HFF-Myc (cell line): ENCODE measurements around the gene ITIH5.

Source experiments
- DNase-seq: peaks from one replicate; pipeline ENCODE4 v3.0.0-alpha.2; 2011; ENCODE audit warnings: low read depth; ENCODE audit errors: extremely low read depth
- H3K4me3 ChIP-seq: replicated peaks from 2 replicates; pipeline ENCODE4 v1.5.1; 2011; ENCODE audit warnings: low read depth, mild to moderate bottlenecking, control low read depth, low read length
- CTCF ChIP-seq: IDR thresholded peaks from 2 replicates; pipeline ENCODE4 v1.5.1; 2012; ENCODE audit warnings: mild to moderate bottlenecking, low read depth, low read length, control low read depth; ENCODE audit errors: missing control alignments

The ITIH5 gene

DNA sequence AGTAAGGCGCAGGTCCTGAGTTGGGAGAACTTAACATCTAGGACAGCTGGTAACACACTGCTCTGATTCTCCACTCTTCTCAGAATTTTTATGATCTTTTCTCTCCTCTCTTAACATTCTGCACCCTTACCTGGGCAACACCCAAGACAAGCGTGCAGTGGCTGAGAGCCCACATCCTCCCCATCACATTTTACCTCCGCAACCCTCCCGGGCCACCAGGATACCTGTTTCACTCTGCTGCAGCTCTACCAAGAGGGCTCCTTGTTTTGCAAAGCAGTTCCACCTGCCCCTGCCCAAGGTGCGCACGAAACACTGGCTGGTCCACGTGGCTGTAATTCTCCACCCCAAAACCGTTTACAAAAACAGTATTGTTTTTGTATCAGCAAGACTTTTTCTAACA is 81.5 kb downstream of the ITIH5 start:
- no peak overlapping the region for H3K4me3 ChIP-seq
- no peak for TF ChIP-seq CTCF
- no peak for DNase-seq

DNA sequence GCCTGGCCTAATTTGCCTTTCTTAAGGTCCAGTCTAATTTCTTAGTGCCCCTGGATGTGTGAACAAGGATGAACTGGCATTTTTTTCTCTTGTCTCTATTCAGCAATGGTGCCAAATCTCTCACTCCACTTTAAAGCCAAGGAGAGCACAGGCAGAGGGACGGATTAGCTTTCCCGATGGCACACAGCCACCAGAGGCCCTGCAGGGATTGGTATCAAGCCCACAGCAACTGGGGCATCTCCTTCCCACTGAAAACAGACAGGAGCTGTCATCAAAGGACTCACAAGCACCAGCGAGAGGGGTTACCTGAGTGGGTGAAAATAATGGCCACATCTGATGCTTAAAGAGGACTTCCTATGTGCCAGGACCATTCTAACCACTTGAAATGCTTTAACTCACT is 83.1 kb downstream of the ITIH5 start:
- no peak for DNase-seq
- TF ChIP-seq CTCF, result no peak
- H3K4me3 ChIP-seq, result no peak overlapping the region

- no peak for TF ChIP-seq CTCF
- no peak overlapping the region for H3K4me3 ChIP-seq
- DNase-seq, result no peak
These were observed 86.2 kb downstream of the ITIH5 start for GRCh38 chr10:7580520-7580919.

DNA sequence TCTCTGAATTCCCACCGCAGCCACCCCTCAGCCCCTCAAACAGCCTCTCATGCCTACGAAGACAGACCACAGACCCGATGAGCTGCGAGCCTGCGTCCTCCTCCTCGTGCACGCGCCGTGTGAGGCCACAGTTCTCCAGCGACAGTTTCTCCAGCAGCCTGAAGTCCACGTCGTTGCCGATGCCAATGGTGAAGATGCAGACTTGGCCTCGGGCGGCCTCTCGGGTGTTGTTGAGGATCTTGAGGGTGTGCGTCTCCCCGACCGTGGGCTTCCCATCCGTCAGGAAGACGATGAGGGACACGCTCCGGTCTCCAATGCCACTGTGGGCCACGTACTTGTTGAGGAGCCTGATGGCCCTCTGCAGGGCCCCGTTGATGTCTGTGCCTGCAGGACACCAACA is 87.1 kb downstream of the ITIH5 start:
- TF ChIP-seq CTCF, result no peak

GRCh38 chr10:7577579-7577978 is 89.2 kb downstream of the ITIH5 start:
- DNase-seq, result no peak
- no peak overlapping the region for H3K4me3 ChIP-seq
- no peak for TF ChIP-seq CTCF

More for the DNA sequence above, 87.1 kb downstream of the ITIH5 start:
- no peak overlapping the region for H3K4me3 ChIP-seq
- no peak for DNase-seq

- no peak for TF ChIP-seq CTCF
- H3K4me3 ChIP-seq, result no peak overlapping the region
- no peak for DNase-seq
These were observed 89.6 kb downstream of the ITIH5 start for GRCh38 chr10:7577176-7577575.

DNA sequence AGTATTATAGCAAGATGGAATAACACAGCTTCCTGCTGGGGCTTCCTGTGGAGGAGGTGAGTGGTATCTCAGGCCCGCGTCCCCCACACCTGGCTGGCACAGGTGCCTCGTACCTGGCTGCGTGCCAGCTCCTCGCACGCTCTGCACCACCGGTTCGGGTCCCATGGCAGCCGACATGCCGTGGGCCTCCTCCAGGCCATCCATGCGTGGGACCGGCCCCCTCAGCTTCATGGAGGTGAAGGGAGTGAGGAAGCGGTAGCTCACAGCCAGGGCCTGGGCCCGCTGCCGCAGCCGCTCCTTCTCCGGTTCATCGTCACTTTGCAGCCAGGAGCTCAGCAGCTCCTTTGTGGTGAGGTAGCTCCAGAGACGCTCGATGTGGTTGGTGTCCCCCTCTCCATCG is 90.4 kb downstream of the ITIH5 start:
- TF ChIP-seq CTCF, result no peak
- no peak overlapping the region for H3K4me3 ChIP-seq
- DNase-seq, result no peak
